Testis (tissue), 3 donors: ENCODE data around the gene NUDT22. TPM values are rescaled to one million over a fixed set of nuclear protein-coding genes. Genes with fewer than 3 reads are reported as not detected.

ENCODE experiments used
- DNase-seq: peaks from one replicate; pipeline ENCODE4 v3.0.0-alpha.2; 2019
- H3K27ac ChIP-seq, 2 donors: fragments of 200-600 bp; sonication (generic); one replicate each; pipeline ENCODE4 v1.5.1; 2019
- H3K27me3 ChIP-seq: fragments of 200-600 bp; sonication (generic); one replicate; pipeline ENCODE4 v1.5.1; 2019
- H3K36me3 ChIP-seq: fragments of 200-600 bp; sonication (generic); one replicate; pipeline ENCODE4 v1.5.1; 2017; ENCODE audit warnings: low read depth; ENCODE audit errors: missing control alignments
- H3K4me1 ChIP-seq: fragments of 200-600 bp; sonication (generic); one replicate; pipeline ENCODE4 v1.5.1; 2019
- H3K4me3 ChIP-seq, 2 donors: fragments of 200-600 bp; sonication (generic); one replicate each; pipeline ENCODE4 v1.5.1; 2017 to 2019
- H3K9me3 ChIP-seq: fragments of 200-600 bp; sonication (generic); one replicate; pipeline ENCODE4 v1.5.1; 2017
- CTCF ChIP-seq, 3 experiments: fragments of 450-650 bp in 2 of 3; fragments of 200-600 bp in 1 of 3; sonication (generic) in 1 of 3; IDR thresholded peaks; one replicate each; pipeline ENCODE4 v1.5.1; 2016 to 2019; ENCODE audit warnings: antibody characterized with exemption in 3 of 3, mild to moderate bottlenecking in 2 of 3, moderate library complexity in 1 of 3
- POLR2A ChIP-seq: fragments of 450-650 bp; IDR thresholded peaks from one replicate; pipeline ENCODE4 v1.6.1; 2017; ENCODE audit warnings: antibody characterized with exemption, mild to moderate bottlenecking, moderate library complexity
- WGBS, 2 donors: methylation state at CpG; one replicate each; pipeline ENCODE4 v1.1.5; 2018; 5-methylcytosine and 5-hydroxymethylcytosine counted together
- intact Hi-C: fragments of 100-400 bp; cut with DNase I; formaldehyde crosslinking; loops from one replicate; pipeline ENCODE4 v1.15.1; 2023; ENCODE audit warnings: low total_unique reads
- polyA plus RNA-seq: library from polyadenylated mRNA; stranded (reverse); fragments of 350-450 nt; fragmentation: Illumina TruSeq; extraction: RNeasy Lipid Tissue Mini Kit (QIAGEN cat#74804); gene quantifications from one replicate; pipeline ENCODE4 v1.2.3, GENCODE V29; 2014; ENCODE audit warnings: low read depth, low replicate concordance; ENCODE audit not compliant: insufficient read depth
- total RNA-seq, 2 donors: library from RNA; depleted of rRNA; stranded (reverse); fragments of >200 nt; gene quantifications; one replicate each; pipeline ENCODE4 v1.2.3, GENCODE V29; 2016

Gene NUDT22
- total and polyA plus RNA-seq, 3 donors from 2014 or later, result 19.0 to 52.7 (median 50.9) TPM

- intact Hi-C loops, result no loop called here
- WGBS, 2 donors, result 82 to 88% methylated on average over 2 of the region's 2 CpGs
- no peaks in the 10 kb centered on the region for H3K36me3 ChIP-seq
These were observed 49.8 kb downstream of the NUDT22 start for GRCh38 chr11:64275841-64276240.

GRCh38 chr11:64276653-64277431, 50.8 kb downstream of the NUDT22 start:
- intact Hi-C loops, result no loop called here
- Histone ChIP-seq H3K9me3 (no peaks in the 10 kb centered on the region), H3K4me1 (peaks cover 7% of the 10 kb centered on the region), H3K27ac (no peak overlapping the region), H3K36me3 (no peaks in the 10 kb centered on the region), H3K4me3 (no peak overlapping the region), H3K27me3 (no peaks in the 10 kb centered on the region)
- TF ChIP-seq CTCF (IDR thresholded peaks at IDR 0.05), result no peak
- TF ChIP-seq POLR2A, result no peak
- 81 to 83% methylated on average over 15 to 17 of the region's 17 CpGs for WGBS, 2 donors
- no peak for DNase-seq

More at GRCh38 chr11:64275841-64276240, 49.8 kb downstream of the NUDT22 start:
- Histone ChIP-seq H3K4me1 (peaks cover 13% of the 10 kb centered on the region), H3K27me3 (no peaks in the 10 kb centered on the region), H3K9me3 (no peaks in the 10 kb centered on the region), H3K4me3 (no peak overlapping the region), H3K27ac (no peak overlapping the region)
- DNase-seq, result no peak
- TF ChIP-seq POLR2A, result no peak
- TF ChIP-seq CTCF (IDR thresholded peaks at IDR 0.05), result no peak

- Histone ChIP-seq H3K36me3 (no peaks in the 10 kb centered on the region), H3K4me3 (no peak overlapping the region), H3K27ac (no peak overlapping the region), H3K27me3 (no peaks in the 10 kb centered on the region), H3K9me3 (no peaks in the 10 kb centered on the region), H3K4me1 (peaks cover 7% of the 10 kb centered on the region)
- intact Hi-C loops, result no loop called here
- DNase-seq, result no peak
- no peak for TF ChIP-seq POLR2A
- no peak for TF ChIP-seq CTCF (IDR thresholded peaks at IDR 0.05)
- WGBS, 2 donors, result 76 to 86% methylated on average over 4 to 8 of the region's 8 CpGs
These were observed 52.6 kb downstream of the NUDT22 start for GRCh38 chr11:64278576-64279190.

Other genes with a start within 250 kb of the NUDT22 start
- gene OTUB1, start 239.8 kb upstream of the NUDT22 start, total RNA-seq, result 100 to 1,000 TPM; 121 to 145 TPM
- 115 TPM for gene OTUB1, start 239.8 kb upstream of the NUDT22 start, polyA plus RNA-seq
- under 1 TPM; 0.74 to 0.79 TPM for gene FLRT1, start 190.3 kb upstream of the NUDT22 start, total RNA-seq
- 0.67 TPM for gene FLRT1, start 190.3 kb upstream of the NUDT22 start, polyA plus RNA-seq
- 10 to 100 TPM; 13.3 to 15.3 TPM for gene MACROD1, start 60.2 kb upstream of the NUDT22 start, total RNA-seq
- gene MACROD1, start 60.2 kb upstream of the NUDT22 start, polyA plus RNA-seq, result 14.1 TPM
- 100 to 1,000 TPM; 221 to 247 TPM for gene STIP1, start 40.1 kb upstream of the NUDT22 start, total RNA-seq
- 267 TPM for gene STIP1, start 40.1 kb upstream of the NUDT22 start, polyA plus RNA-seq
- gene FERMT3, start 19.6 kb upstream of the NUDT22 start, total RNA-seq, result 1 to 10 TPM; 7.2 to 8.2 TPM
- 10.9 TPM for gene FERMT3, start 19.6 kb upstream of the NUDT22 start, polyA plus RNA-seq
- 10 to 100 TPM; 56.5 to 65.4 TPM for gene TRPT1, start 88 bp upstream of the NUDT22 start, total RNA-seq
- 93.7 TPM for gene TRPT1, start 88 bp upstream of the NUDT22 start, polyA plus RNA-seq
- 100 to 1,000 TPM; 105 to 254 TPM for gene DNAJC4, start 4.3 kb downstream of the NUDT22 start, total RNA-seq
- gene DNAJC4, start 4.3 kb downstream of the NUDT22 start, polyA plus RNA-seq, result 303 TPM
- gene VEGFB, start 8.3 kb downstream of the NUDT22 start, total RNA-seq, result 10 to 100 TPM; 19.1 to 47.8 TPM
- 57.3 TPM for gene VEGFB, start 8.3 kb downstream of the NUDT22 start, polyA plus RNA-seq
- gene FKBP2, start 14.8 kb downstream of the NUDT22 start, total RNA-seq, result 100 to 1,000 TPM; 151 to 159 TPM
- 159 TPM for gene FKBP2, start 14.8 kb downstream of the NUDT22 start, polyA plus RNA-seq
- 10 to 100 TPM; 53.4 to 67.3 TPM for gene PPP1R14B, start 20.7 kb downstream of the NUDT22 start, total RNA-seq
- 72.0 TPM for gene PPP1R14B, start 20.7 kb downstream of the NUDT22 start, polyA plus RNA-seq
- 10 to 100 TPM; 29.6 to 45.4 TPM for gene PLCB3, start 25.3 kb downstream of the NUDT22 start, total RNA-seq
- 14.2 TPM for gene PLCB3, start 25.3 kb downstream of the NUDT22 start, polyA plus RNA-seq
- gene BAD, start 58.4 kb downstream of the NUDT22 start, total RNA-seq, result 100 to 1,000 TPM in 1 of 2 donors, 10 to 100 TPM in 1; 88.7 to 110 TPM
- gene BAD, start 58.4 kb downstream of the NUDT22 start, polyA plus RNA-seq, result 85.2 TPM
- gene GPR137, start 59.6 kb downstream of the NUDT22 start, total RNA-seq, result 100 to 1,000 TPM; 204 to 230 TPM
- 390 TPM for gene GPR137, start 59.6 kb downstream of the NUDT22 start, polyA plus RNA-seq
- gene KCNK4, start 65.0 kb downstream of the NUDT22 start, total RNA-seq, result under 1 TPM in 1 of 2 donors, not detected in 1; 0.24 TPM
- not detected for gene KCNK4, start 65.0 kb downstream of the NUDT22 start, polyA plus RNA-seq
- 100 to 1,000 TPM; 278 to 484 TPM for gene CATSPERZ, start 74.1 kb downstream of the NUDT22 start, total RNA-seq
- gene CATSPERZ, start 74.1 kb downstream of the NUDT22 start, polyA plus RNA-seq, result 1,116 TPM
- 10 to 100 TPM; 19.3 to 22.0 TPM for gene ESRRA, start 79.2 kb downstream of the NUDT22 start, total RNA-seq
- 13.7 TPM for gene ESRRA, start 79.2 kb downstream of the NUDT22 start, polyA plus RNA-seq
- 100 to 1,000 TPM; 303 to 340 TPM for gene TRMT112, start 91.3 kb downstream of the NUDT22 start, total RNA-seq
- 275 TPM for gene TRMT112, start 91.3 kb downstream of the NUDT22 start, polyA plus RNA-seq
- 100 to 1,000 TPM; 189 to 271 TPM for gene PRDX5, start 91.8 kb downstream of the NUDT22 start, total RNA-seq
- gene PRDX5, start 91.8 kb downstream of the NUDT22 start, polyA plus RNA-seq, result 287 TPM
- 10 to 100 TPM; 16.6 to 23.5 TPM for gene CCDC88B, start 113.9 kb downstream of the NUDT22 start, total RNA-seq
- gene CCDC88B, start 113.9 kb downstream of the NUDT22 start, polyA plus RNA-seq, result 28.5 TPM
- gene RPS6KA4, start 132.9 kb downstream of the NUDT22 start, total RNA-seq, result 10 to 100 TPM; 15.6 TPM
- gene RPS6KA4, start 132.9 kb downstream of the NUDT22 start, polyA plus RNA-seq, result 9.2 TPM